ENCODE measurements around the gene FAAP100. TPM values are rescaled to one million over a fixed set of nuclear protein-coding genes. Genes with fewer than 3 reads are reported as not detected.
A peak's percentile ranks its signal among the peaks of the same experiment; 100 is the strongest.

The FAAP100 gene
- total RNA-seq, 2 donors from 2014 or later, result 27.8 to 50.4 TPM

- peak in 1 of 4 donors; percentile 9 for DNase-seq
- intact Hi-C loops (cut with DNase I), result no loop called here
- H3K4me1 ChIP-seq, result peaks cover 7% of the 10 kb centered on the region
- no peak for ATAC-seq
- peaks cover 6 to 8% of the 10 kb centered on the region in 2 donors for H3K36me3 ChIP-seq (replicated peaks in 1 of 2; ENCODE audit: insufficient read depth in 1 of 2, low read depth in 2 of 2)
- H3K4me3 ChIP-seq, result no peak overlapping the region
- H3K9me3 ChIP-seq, result no peaks in the 10 kb centered on the region
- no peak overlapping the region for H3K27ac ChIP-seq
- 86 to 95% methylated on average over 7 to 20 of the region's 24 CpGs for WGBS, 2 donors
- no peaks in the 10 kb centered on the region for H3K27me3 ChIP-seq
- TF ChIP-seq CTCF (IDR thresholded peaks at IDR 0.05), result no peak
- TF ChIP-seq POLR2A (IDR thresholded peaks at IDR 0.05), result no peak
These were observed 6.8 kb downstream of the FAAP100 start for GRCh38 chr17:81545160-81545949.

GRCh38 chr17:81544281-81544974 is 7.7 kb downstream of the FAAP100 start:
- H3K9me3 ChIP-seq, result no peaks in the 10 kb centered on the region
- no peak for ATAC-seq
- peaks cover 6 to 8% of the 10 kb centered on the region in 2 donors for H3K36me3 ChIP-seq (replicated peaks in 1 of 2; ENCODE audit: insufficient read depth in 1 of 2, low read depth in 2 of 2)

GRCh38 chr17:81543756-81544155 is 8.4 kb downstream of the FAAP100 start:
- Histone ChIP-seq H3K36me3 (replicated peaks in 1 of 2; ENCODE audit: insufficient read depth in 1 of 2, low read depth in 2 of 2) (peaks cover 6 to 8% of the 10 kb centered on the region in 2 donors), H3K4me1 (peaks cover 6% of the 10 kb centered on the region), H3K4me3 (no peak overlapping the region), H3K27ac (no peak overlapping the region), H3K9me3 (no peaks in the 10 kb centered on the region), H3K27me3 (no peaks in the 10 kb centered on the region)
- ATAC-seq (no peak), DNase-seq (peak in 1 of 4 donors; percentile 18)
- intact Hi-C loops (cut with DNase I), result no loop called here
- TF ChIP-seq CTCF (IDR thresholded peaks at IDR 0.05) (no peak), POLR2A (IDR thresholded peaks at IDR 0.05) (peak in 1 of 3 donors; percentile 5)
- 93 to 100% methylated on average over 1 to 12 of the region's 15 CpGs for WGBS, 2 donors

More at GRCh38 chr17:81544281-81544974, 7.7 kb downstream of the FAAP100 start:
- Histone ChIP-seq H3K27me3 (no peaks in the 10 kb centered on the region), H3K27ac (no peak overlapping the region), H3K4me1 (no peaks in the 10 kb centered on the region), H3K4me3 (no peak overlapping the region)
- intact Hi-C loops (cut with DNase I), result no loop called here
- DNase-seq, result peak in 1 of 4 donors; percentile 14
- TF ChIP-seq POLR2A (IDR thresholded peaks at IDR 0.05), result peak in 1 of 3 donors; percentile 5
- no peak for TF ChIP-seq CTCF (IDR thresholded peaks at IDR 0.05)
- WGBS, 2 donors, result 85 to 89% methylated on average over 8 to 15 of the region's 16 CpGs

- Histone ChIP-seq H3K36me3 (replicated peaks in 1 of 2; ENCODE audit: insufficient read depth in 1 of 2, low read depth in 2 of 2) (peaks cover 6 to 8% of the 10 kb centered on the region in 2 donors), H3K27me3 (no peaks in the 10 kb centered on the region), H3K4me3 (no peak overlapping the region), H3K4me1 (peaks cover 11% of the 10 kb centered on the region), H3K9me3 (no peaks in the 10 kb centered on the region), H3K27ac (no peak overlapping the region)
- TF ChIP-seq CTCF (IDR thresholded peaks at IDR 0.05) (no peak), POLR2A (IDR thresholded peaks at IDR 0.05) (no peak)
- intact Hi-C loops (cut with DNase I), result no loop called here
- ATAC-seq (no peak), DNase-seq (peak in 1 of 4 donors; percentile 41)
- 83 to 93% methylated on average over 3 to 14 of the region's 14 CpGs for WGBS, 2 donors
These were observed 8.8 kb downstream of the FAAP100 start for GRCh38 chr17:81543339-81543675.

Data from body of pancreas (tissue), 4 donors.